Medulla oblongata (tissue), 1 donor: ENCODE results near the gene DBR1.

ENCODE experiments used
- DNase-seq: peaks from one replicate; pipeline ENCODE4 v3.0.0-alpha.2; 2015; ENCODE audit errors: extremely low spot score

Gene DBR1

DNA sequence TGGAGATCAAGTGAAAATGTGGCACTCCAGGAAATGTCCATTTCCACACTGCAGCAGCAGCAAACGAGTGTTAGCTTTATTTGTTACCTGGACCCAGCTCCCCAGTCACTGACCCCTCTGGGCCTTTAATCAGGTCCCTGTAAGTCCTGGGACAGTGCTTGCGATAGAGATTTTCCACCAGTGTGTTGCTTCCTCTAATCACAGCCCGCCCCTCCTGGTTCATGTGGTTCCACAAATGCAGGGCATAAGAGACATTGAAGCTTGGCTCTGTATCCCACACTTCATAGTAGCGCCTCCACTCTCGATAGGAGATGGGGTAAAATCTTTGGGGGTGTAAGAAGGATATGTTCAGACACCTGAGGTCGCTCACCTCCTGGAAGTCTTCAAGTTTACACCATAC, 50.5 kb downstream of the DBR1 start:
- no peak for DNase-seq

DNA sequence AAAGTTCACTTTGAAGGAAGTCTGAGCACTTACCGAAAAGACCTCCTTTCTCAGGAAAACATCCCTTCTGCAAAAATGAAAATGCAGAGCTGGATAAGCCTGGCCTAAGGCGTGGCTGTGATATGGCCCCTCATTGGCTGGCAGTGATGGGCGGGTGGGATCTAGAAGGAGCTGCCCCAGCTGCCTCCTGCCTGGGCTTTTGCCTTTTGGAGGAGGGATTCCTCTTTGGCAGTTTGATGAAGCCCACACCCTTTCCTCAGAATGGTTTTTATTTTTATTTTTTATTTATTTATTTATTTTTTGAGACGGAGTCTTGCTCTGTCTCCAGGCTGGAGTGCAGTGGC, 55.3 kb downstream of the DBR1 start:
- DNase-seq, result no peak

DNA sequence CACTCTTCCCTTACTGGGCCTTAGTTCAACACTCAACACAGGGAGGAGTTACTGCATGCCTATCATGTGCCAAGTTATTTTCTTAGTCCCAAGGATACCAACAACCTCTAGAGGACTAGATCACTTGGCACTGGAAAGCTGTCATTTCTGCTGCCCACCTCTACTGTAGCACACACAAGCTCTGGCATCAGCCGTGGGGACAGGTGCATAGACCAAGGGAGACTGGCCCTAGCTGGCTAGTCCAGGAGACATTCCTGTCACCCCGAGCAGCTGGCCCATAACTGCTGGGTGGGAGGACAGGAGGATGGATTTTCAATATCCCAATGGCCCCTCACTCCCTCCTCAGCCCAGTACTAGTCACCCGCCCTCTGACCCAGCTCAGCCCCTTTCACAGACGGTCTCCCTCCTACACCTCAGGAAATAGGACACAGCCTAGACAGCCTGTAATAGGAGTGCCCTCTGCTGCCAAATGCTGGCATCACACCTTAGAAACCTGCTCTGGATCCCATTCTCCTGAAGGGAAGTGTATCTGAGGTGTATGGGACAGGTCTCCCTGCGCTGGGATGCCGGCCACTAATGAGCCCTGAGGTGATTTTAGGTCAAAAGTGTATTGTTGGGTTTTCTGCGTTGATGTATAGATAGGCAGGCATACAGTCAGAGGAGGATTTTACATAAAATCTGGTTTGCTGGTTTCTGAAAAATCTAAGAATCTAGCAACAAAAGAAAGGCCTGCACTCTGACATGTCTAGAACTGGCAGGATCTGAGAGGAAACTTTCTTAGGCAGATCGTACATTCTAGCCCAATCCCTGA, 55.9 kb downstream of the DBR1 start:
- DNase-seq, result peak; percentile 74

DNA sequence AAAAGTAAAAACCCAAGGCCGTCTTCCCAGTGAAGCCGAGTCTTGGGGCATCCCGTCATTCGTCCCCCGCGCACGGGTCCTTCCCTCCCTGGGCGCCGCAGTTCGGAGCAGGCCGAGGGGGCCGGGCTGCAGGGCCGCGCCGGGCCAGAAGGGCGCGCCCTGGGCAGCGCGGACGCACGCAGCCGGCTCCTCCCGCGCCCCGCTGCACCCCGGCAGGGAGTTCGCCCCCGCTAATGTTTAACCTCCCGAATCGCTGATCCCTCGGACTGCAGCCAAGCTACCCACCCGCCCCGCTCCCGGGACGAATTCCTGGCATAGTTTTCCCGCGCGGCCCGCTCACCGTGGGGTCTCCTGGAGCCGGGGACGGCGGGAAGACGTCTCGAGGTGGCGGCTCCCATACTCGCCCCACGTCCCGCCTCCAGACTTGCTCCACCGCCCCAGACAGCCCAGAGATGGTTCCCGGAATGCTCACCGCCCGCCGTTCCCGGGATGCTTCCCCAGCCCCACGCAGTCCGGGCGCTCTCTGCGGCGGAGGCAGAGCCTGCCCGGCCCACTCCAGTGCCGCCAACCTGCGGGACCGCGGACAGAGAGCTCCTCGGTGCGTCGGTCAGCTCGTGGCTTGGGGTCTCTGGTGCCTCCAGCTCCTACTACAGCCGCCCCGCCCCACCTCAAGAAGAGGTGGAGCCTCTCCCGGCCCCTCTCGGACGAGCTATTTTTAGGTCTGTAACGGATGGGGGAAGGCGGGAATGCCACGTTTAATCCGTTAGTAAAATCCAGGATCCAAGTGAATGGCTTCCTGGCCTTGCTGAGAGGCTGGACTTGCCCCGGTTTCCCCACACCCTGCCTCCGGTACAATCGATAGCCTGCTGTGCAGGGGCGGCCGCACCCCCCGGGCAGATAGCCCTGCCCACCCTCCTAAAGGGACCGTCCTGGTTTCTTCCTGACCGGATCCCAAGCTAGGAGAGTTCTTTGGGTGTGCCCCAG, 59.4 kb downstream of the DBR1 start, which contains the start of gene DZIP1L:
Gene DZIP1L (minus strand): TSS at position 621 of the 984 bp plus-strand sequence. CDS start 11,637 bp downstream, outside the sequence.
- DNase-seq, result peak; percentile 60

DNA sequence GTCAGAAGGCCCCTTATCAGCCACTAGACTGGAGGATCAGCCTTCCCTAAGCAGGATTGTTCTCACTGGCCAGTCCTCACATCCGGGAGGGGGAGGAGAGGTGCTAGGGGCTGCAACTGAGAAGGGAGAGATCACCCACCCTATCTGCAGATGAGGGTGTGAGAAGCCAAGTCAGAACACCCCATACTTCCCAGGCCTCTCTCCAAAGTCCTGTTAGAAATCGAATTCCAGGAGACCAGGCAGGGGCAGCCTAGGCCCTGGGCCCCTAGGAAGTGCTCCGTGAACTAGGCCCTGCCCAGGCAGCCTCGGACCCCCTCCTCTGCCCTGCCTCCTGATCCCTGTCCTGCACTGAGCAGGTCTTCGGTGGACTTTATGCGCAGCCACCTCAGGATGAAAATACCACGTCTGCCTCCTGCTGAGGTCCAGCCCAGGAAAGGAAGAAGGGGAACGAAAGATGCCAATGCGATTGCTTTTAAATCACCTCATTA, 60.2 kb downstream of the DBR1 start:
- no peak for DNase-seq

DNA sequence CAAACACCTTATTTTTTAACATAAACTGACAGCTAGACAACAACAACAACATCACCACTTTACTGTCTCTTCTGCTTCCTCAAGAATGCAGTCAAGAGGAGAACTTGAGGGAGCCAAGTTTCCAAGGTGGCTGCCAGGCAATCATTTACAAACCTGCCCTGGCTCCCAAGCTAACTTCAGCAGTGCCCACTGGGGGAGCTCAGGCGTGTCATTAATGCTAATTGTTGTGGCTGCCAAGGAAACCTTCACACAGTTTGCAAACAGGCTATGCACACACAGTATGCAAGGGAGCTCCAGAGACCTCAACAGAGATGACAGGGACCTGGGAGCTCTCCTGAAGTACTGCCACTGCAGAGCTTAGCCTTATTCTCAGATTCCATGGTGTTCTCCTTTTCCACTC, 61.4 kb downstream of the DBR1 start:
- no peak for DNase-seq

DNA sequence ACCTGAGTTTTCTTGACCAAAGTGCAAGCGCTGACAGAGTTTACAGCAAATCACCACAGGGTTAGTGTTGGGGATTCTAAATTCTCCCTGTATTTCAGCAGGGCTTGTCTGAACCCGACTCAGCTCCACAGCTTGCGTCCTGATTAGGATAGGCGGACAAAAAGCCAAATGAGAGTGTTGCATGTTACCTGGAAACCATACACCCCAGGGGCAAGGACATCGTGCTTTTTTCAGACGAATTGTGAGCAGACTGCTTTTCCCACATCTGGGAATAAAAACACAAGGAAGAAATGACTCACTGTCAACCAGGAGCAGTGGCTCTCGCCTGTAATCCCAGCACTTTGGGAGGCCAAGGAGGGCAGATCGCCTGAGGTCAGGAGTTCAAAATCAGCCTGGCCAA, 62.4 kb downstream of the DBR1 start:
- DNase-seq, result no peak
